MM.1S (cell line): ENCODE results near the gene LCNL1.

Experiments
- DNase-seq: peaks from one replicate; pipeline ENCODE4 v3.0.0-alpha.2; 2015
- H2AFZ ChIP-seq: fragments of 300-600 bp; sonication (generic); 2 replicates; pipeline ENCODE4 v1.6.0; 2016; ENCODE audit warnings: antibody characterized with exemption, low read length
- H3F3A ChIP-seq: fragments of 300-600 bp; sonication (generic); 2 replicates; pipeline ENCODE4 v1.6.1; 2016; ENCODE audit warnings: mild to moderate bottlenecking, antibody characterized with exemption, low read length, moderate library complexity, mixed read lengths; ENCODE audit not compliant: insufficient read depth
- H3K27ac ChIP-seq: fragments of 300-600 bp; sonication (generic); 2 replicates; pipeline ENCODE4 v1.5.1; 2016; ENCODE audit warnings: mild to moderate bottlenecking, low read length
- H3K27me3 ChIP-seq: fragments of 300-600 bp; sonication (generic); replicated peaks from 2 replicates; pipeline ENCODE4 v1.6.0; 2016; ENCODE audit warnings: low read length; ENCODE audit not compliant: insufficient read depth
- H3K36me3 ChIP-seq: fragments of 300-600 bp; sonication (generic); replicated peaks from 2 replicates; pipeline ENCODE4 v1.6.1; 2016; ENCODE audit warnings: mild to moderate bottlenecking, low read length, mixed read lengths; ENCODE audit not compliant: insufficient read depth
- H3K4me1 ChIP-seq: fragments of 300-600 bp; sonication (generic); 2 replicates; pipeline ENCODE4 v1.6.1; 2016; ENCODE audit warnings: low read length, mixed read lengths
- H3K4me2 ChIP-seq: fragments of 300-600 bp; sonication (generic); 2 replicates; pipeline ENCODE4 v1.6.0; 2016; ENCODE audit warnings: low read depth, low read length
- H3K4me3 ChIP-seq: fragments of 300-600 bp; sonication (generic); 2 replicates; pipeline ENCODE4 v1.5.1; 2016; ENCODE audit warnings: low read length, mixed read lengths
- H3K79me2 ChIP-seq: fragments of 300-600 bp; sonication (generic); 2 replicates; pipeline ENCODE4 v1.6.1; 2016; ENCODE audit warnings: mixed run types, low read length, mixed read lengths
- H3K9ac ChIP-seq: fragments of 300-600 bp; sonication (generic); 2 replicates; pipeline ENCODE4 v1.6.1; 2016; ENCODE audit warnings: low read length, mixed read lengths
- H3K9me2 ChIP-seq: fragments of 300-600 bp; sonication (generic); replicated peaks from 2 replicates; pipeline ENCODE4 v1.6.1; 2016; ENCODE audit warnings: mild to moderate bottlenecking, low read length, mixed read lengths; ENCODE audit not compliant: insufficient read depth
- H3K9me3 ChIP-seq: fragments of 300-600 bp; sonication (generic); replicated peaks from 2 replicates; pipeline ENCODE4 v1.6.1; 2016; ENCODE audit warnings: mild to moderate bottlenecking, low read length, mixed read lengths; ENCODE audit not compliant: insufficient read depth
- H4K20me1 ChIP-seq: fragments of 300-600 bp; sonication (generic); 2 replicates; pipeline ENCODE4 v1.6.1; 2016; ENCODE audit warnings: mild to moderate bottlenecking, low read length, moderate library complexity, mixed read lengths; ENCODE audit not compliant: insufficient read depth
- CTCF ChIP-seq: fragments of 300-600 bp; sonication (generic); IDR thresholded peaks from 2 replicates; pipeline ENCODE4 v1.5.1; 2016; ENCODE audit warnings: antibody characterized with exemption, low read length, mixed read lengths
- EZH2 ChIP-seq: fragments of 300-600 bp; sonication (generic); optimal IDR thresholded peaks from 2 replicates; pipeline ENCODE3; 2017; ENCODE audit warnings: low read depth, mild to moderate bottlenecking, antibody characterized with exemption, low read length, mixed read lengths
- EZH2phosphoT487 ChIP-seq: fragments of 300-600 bp; sonication (generic); IDR thresholded peaks from 2 replicates; pipeline ENCODE4 v1.6.1; 2018; ENCODE audit warnings: antibody characterized with exemption, low read length

Gene LCNL1

GRCh38 chr9:137011907-137012675 lies 29.3 kb downstream of the LCNL1 start:
- Histone ChIP-seq H3K4me2 (no peak overlapping the region), H3K27me3 (peaks cover 41% of the 10 kb centered on the region), H3K27ac (no peak overlapping the region), H3K9me2 (no peaks in the 10 kb centered on the region), H3K36me3 (no peaks in the 10 kb centered on the region), H3K79me2 (no peaks in the 10 kb centered on the region), H3K9me3 (no peaks in the 10 kb centered on the region), H2AFZ (no peak overlapping the region), H3K4me3 (no peak overlapping the region), H3K9ac (no peak overlapping the region), H3K4me1 (no peaks in the 10 kb centered on the region), H3F3A (no peaks in the 10 kb centered on the region), H4K20me1 (no peaks in the 10 kb centered on the region)
- no peak for DNase-seq
- TF ChIP-seq CTCF (no peak), EZH2 (no peak), EZH2phosphoT487 (no peak)

GRCh38 chr9:137012694-137013570 lies 30.1 kb downstream of the LCNL1 start:
- no peak overlapping the region for H3K27ac ChIP-seq
- H4K20me1 ChIP-seq = no peaks in the 10 kb centered on the region
- no peak overlapping the region for H3K4me2 ChIP-seq
- no peaks in the 10 kb centered on the region for H3K36me3 ChIP-seq
- H3K4me1 ChIP-seq = no peaks in the 10 kb centered on the region
- H2AFZ ChIP-seq = no peak overlapping the region
- no peak for DNase-seq
- TF ChIP-seq CTCF = no peak
- TF ChIP-seq EZH2 = no peak
- TF ChIP-seq EZH2phosphoT487 = no peak
- H3K9me2 ChIP-seq = no peaks in the 10 kb centered on the region
- H3K9ac ChIP-seq = no peak overlapping the region
- H3K4me3 ChIP-seq = no peak overlapping the region
- H3K79me2 ChIP-seq = no peaks in the 10 kb centered on the region
- peaks cover 34% of the 10 kb centered on the region for H3K27me3 ChIP-seq
- H3F3A ChIP-seq = no peaks in the 10 kb centered on the region
- no peaks in the 10 kb centered on the region for H3K9me3 ChIP-seq

GRCh38 chr9:137013571-137013940 lies 30.8 kb downstream of the LCNL1 start:
- no peak overlapping the region for H3K9ac ChIP-seq
- no peak overlapping the region for H3K4me3 ChIP-seq
- H3K27me3 ChIP-seq = peaks cover 29% of the 10 kb centered on the region
- no peak overlapping the region for H3K27ac ChIP-seq
- H3K9me3 ChIP-seq = no peaks in the 10 kb centered on the region
- no peaks in the 10 kb centered on the region for H3K36me3 ChIP-seq
- no peak for DNase-seq
- H2AFZ ChIP-seq = no peak overlapping the region
- H3K4me1 ChIP-seq = no peaks in the 10 kb centered on the region
- TF ChIP-seq EZH2phosphoT487 (no peak), CTCF (no peak), EZH2 (no peak)
- H3K9me2 ChIP-seq = no peaks in the 10 kb centered on the region
- H3K79me2 ChIP-seq = no peaks in the 10 kb centered on the region
- no peak overlapping the region for H3K4me2 ChIP-seq
- no peaks in the 10 kb centered on the region for H4K20me1 ChIP-seq
- H3F3A ChIP-seq = no peaks in the 10 kb centered on the region
